ENCODE measurements around the gene CXCL6.

CXCL6 gene

DNA sequence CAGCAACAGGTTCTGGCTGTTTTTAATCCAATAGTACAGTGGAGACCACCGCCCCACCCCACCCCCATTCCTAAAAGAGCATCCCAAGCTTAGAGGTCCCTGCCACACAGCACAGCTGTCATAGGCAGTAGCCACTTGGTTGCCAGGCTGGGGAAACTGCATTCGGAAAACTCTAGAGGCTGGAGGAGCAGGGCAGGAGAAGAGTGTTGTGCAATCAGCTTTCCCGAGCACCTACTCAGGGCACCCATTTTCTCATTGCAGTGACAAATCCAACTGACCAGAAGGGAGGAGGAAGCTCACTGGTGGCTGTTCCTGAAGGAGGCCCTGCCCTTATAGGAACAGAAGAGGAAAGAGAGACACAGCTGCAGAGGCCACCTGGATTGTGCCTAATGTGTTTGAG, 33.8 kb downstream of the CXCL6 start:
- H3K4me1 Mint-ChIP-seq: no peaks in the 10 kb centered on the region
- peaks cover 12% of the 10 kb centered on the region for H3K27me3 Mint-ChIP-seq
- H3K4me3 Mint-ChIP-seq: no peak overlapping the region
- no peaks in the 10 kb centered on the region for H3K9me3 Mint-ChIP-seq
- no peak overlapping the region for H3K27ac Mint-ChIP-seq
- no peaks in the 10 kb centered on the region for H3K36me3 Mint-ChIP-seq

DNA sequence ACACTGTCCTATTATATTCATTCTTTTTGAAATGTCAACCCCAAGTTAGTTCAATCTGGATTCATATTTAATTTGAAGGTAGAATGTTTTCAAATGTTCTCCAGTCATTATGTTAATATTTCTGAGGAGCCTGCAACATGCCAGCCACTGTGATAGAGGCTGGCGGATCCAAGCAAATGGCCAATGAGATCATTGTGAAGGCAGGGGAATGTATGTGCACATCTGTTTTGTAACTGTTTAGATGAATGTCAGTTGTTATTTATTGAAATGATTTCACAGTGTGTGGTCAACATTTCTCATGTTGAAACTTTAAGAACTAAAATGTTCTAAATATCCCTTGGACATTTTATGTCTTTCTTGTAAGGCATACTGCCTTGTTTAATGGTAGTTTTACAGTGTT, 34.3 kb downstream of the CXCL6 start:
- Mint-ChIP-seq H3K4me3 (no peak overlapping the region), H3K9me3 (no peaks in the 10 kb centered on the region), H3K4me1 (no peaks in the 10 kb centered on the region), H3K27ac (no peak overlapping the region), H3K27me3 (peaks cover 10% of the 10 kb centered on the region), H3K36me3 (no peaks in the 10 kb centered on the region)

GRCh38 chr4:73871511-73872310, 35.2 kb downstream of the CXCL6 start:
- Mint-ChIP-seq H3K4me3 (no peak overlapping the region), H3K27ac (no peak overlapping the region), H3K27me3 (peaks cover 10% of the 10 kb centered on the region), H3K4me1 (no peaks in the 10 kb centered on the region), H3K9me3 (no peaks in the 10 kb centered on the region), H3K36me3 (no peaks in the 10 kb centered on the region)

- Mint-ChIP-seq H3K36me3 (no peaks in the 10 kb centered on the region), H3K9me3 (no peaks in the 10 kb centered on the region), H3K27ac (no peak overlapping the region), H3K4me1 (no peaks in the 10 kb centered on the region), H3K4me3 (no peak overlapping the region), H3K27me3 (peaks cover 10% of the 10 kb centered on the region)
These were observed 36.0 kb downstream of the CXCL6 start for GRCh38 chr4:73872316-73873108.

DNA sequence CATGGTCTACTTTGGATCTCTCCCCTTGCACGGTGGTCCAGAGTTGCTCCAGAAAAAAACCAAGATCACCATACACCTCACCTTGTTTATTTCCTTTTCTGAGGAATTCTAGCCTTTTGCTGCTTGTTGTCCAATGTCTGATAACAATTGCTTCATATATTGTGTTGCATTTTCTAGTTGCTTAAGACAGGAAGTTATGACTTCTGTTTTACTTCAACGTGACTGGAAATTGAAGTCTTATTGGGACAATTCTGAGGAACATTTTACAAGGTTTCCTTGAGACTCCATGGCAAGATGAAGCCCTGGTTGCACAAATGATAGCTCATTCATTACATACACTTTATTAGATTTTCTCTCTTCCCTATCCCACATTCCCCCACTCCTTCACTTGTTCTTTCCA, 37.9 kb downstream of the CXCL6 start:
- no peaks in the 10 kb centered on the region for H3K9me3 Mint-ChIP-seq
- no peak overlapping the region for H3K4me3 Mint-ChIP-seq
- H3K4me1 Mint-ChIP-seq: no peaks in the 10 kb centered on the region
- H3K27ac Mint-ChIP-seq: no peak overlapping the region
- H3K27me3 Mint-ChIP-seq: peaks cover 7% of the 10 kb centered on the region
- no peaks in the 10 kb centered on the region for H3K36me3 Mint-ChIP-seq

DNA sequence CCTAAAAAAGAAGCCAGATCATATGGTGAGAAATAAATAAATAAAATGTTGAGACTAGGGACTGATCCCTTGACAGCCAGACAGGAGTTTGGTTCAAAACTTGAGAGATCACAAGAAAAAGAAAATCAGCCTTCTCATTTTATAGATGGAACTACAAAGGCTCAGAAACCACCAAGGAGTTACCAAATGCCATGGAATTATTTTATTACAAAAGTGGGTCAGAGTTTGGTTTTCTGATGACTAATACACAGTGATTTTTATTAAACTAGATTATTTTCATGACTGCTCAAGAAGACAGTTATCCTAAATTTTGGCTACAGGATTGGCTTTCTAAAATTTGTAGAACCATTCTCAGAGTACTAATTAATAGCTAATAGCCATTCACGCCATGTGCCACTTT, 38.9 kb downstream of the CXCL6 start:
- H3K36me3 Mint-ChIP-seq: no peaks in the 10 kb centered on the region
- H3K4me1 Mint-ChIP-seq: no peaks in the 10 kb centered on the region
- H3K27me3 Mint-ChIP-seq: peaks cover 3% of the 10 kb centered on the region
- H3K27ac Mint-ChIP-seq: no peak overlapping the region
- no peaks in the 10 kb centered on the region for H3K9me3 Mint-ChIP-seq
- no peak overlapping the region for H3K4me3 Mint-ChIP-seq

DNA sequence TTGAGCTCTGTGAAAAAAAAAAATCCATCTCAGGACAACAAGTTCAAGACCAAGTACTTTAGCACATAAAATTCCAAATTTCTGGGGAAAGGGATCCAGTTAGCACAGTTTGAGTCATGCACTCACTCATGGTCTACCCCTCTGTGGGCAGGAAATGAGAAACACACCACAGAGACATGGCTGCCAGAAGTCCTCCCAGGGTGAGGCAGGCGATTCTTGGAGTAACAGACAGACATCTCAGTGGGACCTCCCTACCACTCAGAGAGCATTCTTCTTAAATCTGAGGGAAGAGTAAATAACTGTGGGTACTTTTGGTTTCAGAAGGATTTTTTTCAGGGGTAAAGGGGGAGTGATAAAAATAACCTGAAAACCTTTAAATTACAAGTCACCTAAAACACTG, 46.8 kb downstream of the CXCL6 start:
- no peaks in the 10 kb centered on the region for H3K4me1 Mint-ChIP-seq

DNA sequence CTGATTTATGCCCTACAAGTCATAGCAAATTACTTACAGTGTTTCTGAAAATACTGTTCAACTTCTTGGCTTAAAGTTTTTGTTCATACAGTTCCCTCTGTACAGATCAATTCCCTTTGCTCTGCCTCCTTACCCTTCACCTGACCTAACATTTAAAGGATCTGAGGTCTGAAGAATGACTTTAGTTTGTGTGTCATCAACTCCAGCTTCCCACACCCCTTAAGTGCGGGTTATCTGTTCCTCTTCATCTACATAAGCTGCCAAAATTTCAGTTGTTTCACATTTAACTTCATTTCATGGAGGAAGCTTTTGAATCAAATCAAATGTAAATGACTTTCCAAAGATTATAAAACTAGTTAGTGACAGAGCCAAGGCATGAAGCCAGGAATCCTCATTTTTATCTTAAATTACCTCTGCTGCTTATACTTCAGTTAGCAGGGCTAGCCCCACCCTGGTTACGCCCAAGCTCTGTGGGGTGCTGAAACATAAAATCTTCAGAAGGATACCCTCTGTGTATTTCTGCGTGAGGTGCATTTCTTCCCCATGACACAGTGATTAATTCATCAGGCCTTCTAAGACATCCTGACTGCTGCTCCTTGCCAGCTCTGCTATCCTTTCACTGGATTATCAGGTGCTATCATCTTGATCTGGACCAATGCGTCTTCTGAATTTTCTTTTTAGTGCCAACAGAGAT, 49.2 kb downstream of the CXCL6 start:
- H3K36me3 Mint-ChIP-seq: no peaks in the 10 kb centered on the region
- H3K27ac Mint-ChIP-seq: no peak overlapping the region
- no peaks in the 10 kb centered on the region for H3K4me1 Mint-ChIP-seq
- H3K27me3 Mint-ChIP-seq: no peaks in the 10 kb centered on the region
- no peaks in the 10 kb centered on the region for H3K9me3 Mint-ChIP-seq
- H3K4me3 Mint-ChIP-seq: no peak overlapping the region

More for the DNA sequence above, 46.8 kb downstream of the CXCL6 start:
- H3K36me3 Mint-ChIP-seq: no peaks in the 10 kb centered on the region
- peaks cover 1% of the 10 kb centered on the region for H3K27me3 Mint-ChIP-seq
- H3K27ac Mint-ChIP-seq: no peak overlapping the region
- no peak overlapping the region for H3K4me3 Mint-ChIP-seq
- H3K9me3 Mint-ChIP-seq: no peaks in the 10 kb centered on the region
